UCSD-AML1 (cell line): ENCODE measurements around the gene MBLAC1.
A peak's percentile ranks its signal among the peaks of the same experiment; 100 is the strongest.
"Not testable (repeated sequence)": the region's sequence is repeated elsewhere in the genome, so short reads cannot be mapped to it uniquely, and the experiment has no call there.

Experiments used
- DNase-seq: peaks from one replicate; lab custom pipeline; 2025; ENCODE audit not compliant: unreplicated experiment; lab: John Stamatoyannopoulos, UW

The MBLAC1 gene

GRCh38 chr7:100122067-100122466 lies 4.7 kb upstream of the MBLAC1 start:
- no peak for DNase-seq

GRCh38 chr7:100122568-100122967 lies 4.2 kb upstream of the MBLAC1 start:
- no peak for DNase-seq

GRCh38 chr7:100124301-100125230 lies 2.2 kb upstream of the MBLAC1 start:
- DNase-seq = peak; percentile 13

GRCh38 chr7:100126239-100126930 lies 382 bp upstream of the MBLAC1 start:
- no peak for DNase-seq

- DNase-seq = no peak
These were observed 1.3 kb downstream of the MBLAC1 start for GRCh38 chr7:100127866-100128636.

- DNase-seq = no peak
These were observed 1.8 kb downstream of the MBLAC1 start for GRCh38 chr7:100128637-100128963.

- not testable (repeated sequence) for DNase-seq
These were observed 3.4 kb downstream of the MBLAC1 start for GRCh38 chr7:100130220-100130607.

- DNase-seq = peak; percentile 64
These were observed 4.1 kb downstream of the MBLAC1 start for GRCh38 chr7:100130608-100131453.

- no peak for DNase-seq
These were observed 5.4 kb downstream of the MBLAC1 start for GRCh38 chr7:100132126-100132525.

GRCh38 chr7:100132697-100133151 lies 6.0 kb downstream of the MBLAC1 start:
- DNase-seq = peak; percentile 28

GRCh38 chr7:100137851-100138760 lies 11.3 kb downstream of the MBLAC1 start:
- no peak for DNase-seq

GRCh38 chr7:100141555-100141949 lies 14.8 kb downstream of the MBLAC1 start:
- DNase-seq = no peak

GRCh38 chr7:100142461-100142860 lies 15.7 kb downstream of the MBLAC1 start:
- no peak for DNase-seq

- not testable (repeated sequence) for DNase-seq
These were observed 19.6 kb downstream of the MBLAC1 start for GRCh38 chr7:100146350-100146749.

- DNase-seq = no peak
These were observed 20.5 kb downstream of the MBLAC1 start for GRCh38 chr7:100147278-100147677.

- DNase-seq = no peak
These were observed 21.4 kb downstream of the MBLAC1 start for GRCh38 chr7:100148225-100148558.

GRCh38 chr7:100148559-100149328 lies 22.0 kb downstream of the MBLAC1 start, which contains the start of gene LAMTOR4:
Gene LAMTOR4 (plus strand): TSS chr7:100148918. CDS start chr7:100148973, 55 bp downstream.
- DNase-seq = peak; percentile 90

GRCh38 chr7:100152404-100152803 lies 25.6 kb downstream of the MBLAC1 start:
- no peak for DNase-seq
